Pancreas (tissue), 10 donors: Measurements from ENCODE around the gene EDRF1. TPM values are rescaled to one million over a fixed set of nuclear protein-coding genes. Genes with fewer than 3 reads are reported as not detected.

Experiments used
- ATAC-seq, 4 donors: fragments of 200-7000 bp; cut with Tn5 transposase; one replicate each; pipeline versions ENCODE4 v1.8.0 to v1.9.1; 2020; ENCODE audit warnings: mild to moderate bottlenecking in 4 of 4, moderate library complexity in 4 of 4
- DNase-seq, 6 donors: peaks; one replicate each; pipeline ENCODE4 v3.0.0-alpha.2; 2020
- FAIRE-seq: peaks from 2 replicates; lab custom pipeline; 2012; peaks lifted over from hg19 to GRCh38; lab: Jason Lieb, UNC
- H3K27ac ChIP-seq, 4 donors: fragments of 200-600 bp; sonication (generic); 1 replicate in 3 of 4; 2 replicates in 1 of 4; pipeline versions ENCODE4 v1.5.0 to v1.8.0; 2020
- H3K27me3 ChIP-seq, 4 donors: fragments of 200-600 bp; one replicate each; pipeline ENCODE4 v1.8.0; 2021
- H3K36me3 ChIP-seq, 3 donors: fragments of 200-600 bp; sonication (generic) in 1 of 3; one replicate each; pipeline versions ENCODE4 v1.5.0 to v1.8.0; 2020 to 2021
- H3K4me1 ChIP-seq, 3 donors: fragments of 200-600 bp; one replicate each; pipeline ENCODE4 v1.8.0; 2021
- H3K4me3 ChIP-seq, 4 donors: fragments of 200-600 bp; sonication (generic) in 2 of 4; one replicate each; pipeline versions ENCODE4 v1.5.0 to v1.8.0; 2020 to 2021
- H3K9me3 ChIP-seq, 4 donors: fragments of 200-600 bp; one replicate each; pipeline ENCODE4 v1.8.0; 2021
- WGBS, 2 donors: extraction: QIAGEN DNeasy Blood & Tissue Kit; methylation state at CpG; one replicate each; pipeline ENCODE4 v1.1.7; 2013; 5-methylcytosine and 5-hydroxymethylcytosine counted together
- intact Hi-C, 3 donors: fragments of 100-400 bp; cut with DNase I; formaldehyde crosslinking; loops; one replicate each; pipeline versions ENCODE4 v1.11.1 to v1.14.2; 2022
- polyA plus RNA-seq, 2 donors: library from polyadenylated mRNA; stranded (reverse); fragments of 200-250 nt; gene quantifications; one replicate each; pipeline ENCODE4 v1.2.3, GENCODE V29; 2013
- total RNA-seq, 6 donors: library from RNA; stranded (reverse); fragmentation: NEBNext Ultra II Directional in 4 of 6; extraction: Animal tissue kit (Norgen Biotek cat#: 25700) in 4 of 6; gene quantifications; one replicate each; pipeline versions ENCODE4 v1.2.1 to v1.2.4, GENCODE V29; 2021 to 2023
- TF ChIP-seq, protein P1 (sequence below), 4 donors: fragments of 200-600 bp; sonication (generic) in 3 of 4; IDR thresholded peaks; one replicate each; pipeline versions ENCODE4 v1.5.0 to v1.8.0; 2021; ENCODE audit warnings: antibody characterized with exemption in 4 of 4
- donor health status: healthy with polysubstance abuse.
- donor health status: DM: no; HTN: no; CAD: no; lungs with moderate emphysema.
- donor health status: DM: no; HTN: no; CAD: no.
- donor health status: control.
- donor health status: control.
- donor health status: Bipolar disorder and iron deficiency.
- donor health status: DM: yes; HTN: yes; CAD: no.
- donor health status: DM: no; HTN: no; CAD: no.
- donor health status: DM: no; HTN: no; CAD: no.
- donor health status: DM: yes; HTN: yes; CAD: no.

The EDRF1 gene
- total and polyA plus RNA-seq, 8 donors = 10.1 to 25.3 (median 17.7) TPM

DNA sequence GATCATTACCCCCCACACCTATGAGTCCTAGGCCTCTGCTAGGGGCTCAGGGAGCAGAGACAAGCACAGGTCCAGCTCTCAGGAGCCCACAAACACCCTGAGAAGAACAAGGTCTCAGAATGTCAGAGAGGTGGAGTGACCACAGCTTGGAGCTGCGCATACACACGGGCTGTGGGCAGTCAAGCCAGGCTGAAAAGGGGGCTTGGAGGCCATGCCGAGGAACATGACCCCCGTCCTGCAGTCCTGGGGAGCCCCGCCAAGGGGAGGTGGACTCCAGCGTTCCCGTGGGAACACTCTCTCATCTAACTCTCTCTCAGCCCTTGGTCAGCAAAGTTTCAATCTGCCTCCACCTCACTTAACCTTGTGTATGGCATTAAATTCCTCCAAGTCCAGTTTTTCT is 63.9 kb downstream of the EDRF1 start:
- DNase-seq (no peak), ATAC-seq (no peak), FAIRE-seq (no peak)
- TF ChIP-seq, protein P1, sequence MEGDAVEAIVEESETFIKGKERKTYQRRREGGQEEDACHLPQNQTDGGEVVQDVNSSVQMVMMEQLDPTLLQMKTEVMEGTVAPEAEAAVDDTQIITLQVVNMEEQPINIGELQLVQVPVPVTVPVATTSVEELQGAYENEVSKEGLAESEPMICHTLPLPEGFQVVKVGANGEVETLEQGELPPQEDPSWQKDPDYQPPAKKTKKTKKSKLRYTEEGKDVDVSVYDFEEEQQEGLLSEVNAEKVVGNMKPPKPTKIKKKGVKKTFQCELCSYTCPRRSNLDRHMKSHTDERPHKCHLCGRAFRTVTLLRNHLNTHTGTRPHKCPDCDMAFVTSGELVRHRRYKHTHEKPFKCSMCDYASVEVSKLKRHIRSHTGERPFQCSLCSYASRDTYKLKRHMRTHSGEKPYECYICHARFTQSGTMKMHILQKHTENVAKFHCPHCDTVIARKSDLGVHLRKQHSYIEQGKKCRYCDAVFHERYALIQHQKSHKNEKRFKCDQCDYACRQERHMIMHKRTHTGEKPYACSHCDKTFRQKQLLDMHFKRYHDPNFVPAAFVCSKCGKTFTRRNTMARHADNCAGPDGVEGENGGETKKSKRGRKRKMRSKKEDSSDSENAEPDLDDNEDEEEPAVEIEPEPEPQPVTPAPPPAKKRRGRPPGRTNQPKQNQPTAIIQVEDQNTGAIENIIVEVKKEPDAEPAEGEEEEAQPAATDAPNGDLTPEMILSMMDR (IDR thresholded peaks at IDR 0.05) = no peak
- intact Hi-C loops = no loop called here
- Histone ChIP-seq H3K27ac (no peak overlapping the region), H3K36me3 (no peaks in the 10 kb centered on the region), H3K27me3 (no peaks in the 10 kb centered on the region), H3K9me3 (no peaks in the 10 kb centered on the region), H3K4me1 (no peaks in the 10 kb centered on the region), H3K4me3 (no peak overlapping the region)
- 89 to 95% methylated on average over 7 of the region's 7 CpGs for WGBS, 2 donors

DNA sequence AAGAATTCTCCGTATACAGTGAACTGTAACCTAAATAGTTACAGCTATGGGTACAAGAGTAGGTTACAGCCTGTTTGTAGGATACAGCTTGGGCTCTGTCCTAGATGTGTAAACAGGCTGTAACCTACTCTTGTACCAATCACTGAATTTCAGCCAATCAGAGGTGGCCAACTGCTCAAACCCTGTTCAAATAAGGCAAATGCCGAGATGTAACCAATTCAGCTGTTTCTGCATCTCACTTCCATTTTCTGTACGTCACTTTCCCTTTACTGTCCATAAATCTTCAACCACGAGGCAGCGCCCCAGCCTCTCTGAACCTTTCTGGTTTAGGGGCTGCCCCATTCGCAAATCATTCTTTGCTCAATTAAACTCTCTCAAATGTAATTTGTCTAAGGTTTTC is 64.4 kb downstream of the EDRF1 start:
- ATAC-seq (no peak), FAIRE-seq (no peak), DNase-seq (no peak)
- Histone ChIP-seq H3K4me3 (no peak overlapping the region), H3K27ac (no peak overlapping the region), H3K4me1 (no peaks in the 10 kb centered on the region), H3K27me3 (no peaks in the 10 kb centered on the region), H3K9me3 (no peaks in the 10 kb centered on the region), H3K36me3 (peaks cover 0 to 4% (median 0%) of the 10 kb centered on the region in 3 donors)
- intact Hi-C loops = no loop called here
- TF ChIP-seq, protein P1 (IDR thresholded peaks at IDR 0.05) = no peak
- WGBS, 2 donors = 86 to 92% methylated on average over 6 of the region's 6 CpGs

DNA sequence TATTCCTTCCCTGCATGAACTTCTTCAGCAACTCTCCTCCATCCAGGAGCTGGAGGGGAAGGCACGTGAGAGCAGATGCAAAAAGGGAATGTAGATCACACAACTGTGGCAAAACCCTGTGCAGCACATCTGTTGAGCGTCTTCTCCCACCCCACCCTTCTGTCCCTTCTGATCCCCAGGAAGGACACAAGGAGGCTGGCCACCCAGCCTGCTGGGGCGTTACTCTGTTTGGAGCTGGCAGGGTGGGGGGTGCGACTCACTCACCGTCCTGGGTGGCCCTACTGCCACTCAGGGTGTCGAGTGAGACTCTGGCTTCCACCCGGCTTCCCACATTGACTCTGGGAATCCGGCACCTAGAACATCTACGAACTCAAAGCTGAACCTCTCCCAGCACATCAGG is 66.3 kb downstream of the EDRF1 start:
- intact Hi-C loops = no loop called here
- FAIRE-seq (no peak), ATAC-seq (no peak), DNase-seq (no peak)
- 72 to 83% methylated on average over 9 of the region's 9 CpGs for WGBS, 2 donors
- Histone ChIP-seq H3K27ac (no peak overlapping the region), H3K9me3 (no peaks in the 10 kb centered on the region), H3K4me1 (no peaks in the 10 kb centered on the region), H3K27me3 (no peaks in the 10 kb centered on the region), H3K4me3 (no peak overlapping the region), H3K36me3 (peaks cover 0 to 4% (median 0%) of the 10 kb centered on the region in 3 donors)
- TF ChIP-seq, protein P1 (IDR thresholded peaks at IDR 0.05) = no peak

DNA sequence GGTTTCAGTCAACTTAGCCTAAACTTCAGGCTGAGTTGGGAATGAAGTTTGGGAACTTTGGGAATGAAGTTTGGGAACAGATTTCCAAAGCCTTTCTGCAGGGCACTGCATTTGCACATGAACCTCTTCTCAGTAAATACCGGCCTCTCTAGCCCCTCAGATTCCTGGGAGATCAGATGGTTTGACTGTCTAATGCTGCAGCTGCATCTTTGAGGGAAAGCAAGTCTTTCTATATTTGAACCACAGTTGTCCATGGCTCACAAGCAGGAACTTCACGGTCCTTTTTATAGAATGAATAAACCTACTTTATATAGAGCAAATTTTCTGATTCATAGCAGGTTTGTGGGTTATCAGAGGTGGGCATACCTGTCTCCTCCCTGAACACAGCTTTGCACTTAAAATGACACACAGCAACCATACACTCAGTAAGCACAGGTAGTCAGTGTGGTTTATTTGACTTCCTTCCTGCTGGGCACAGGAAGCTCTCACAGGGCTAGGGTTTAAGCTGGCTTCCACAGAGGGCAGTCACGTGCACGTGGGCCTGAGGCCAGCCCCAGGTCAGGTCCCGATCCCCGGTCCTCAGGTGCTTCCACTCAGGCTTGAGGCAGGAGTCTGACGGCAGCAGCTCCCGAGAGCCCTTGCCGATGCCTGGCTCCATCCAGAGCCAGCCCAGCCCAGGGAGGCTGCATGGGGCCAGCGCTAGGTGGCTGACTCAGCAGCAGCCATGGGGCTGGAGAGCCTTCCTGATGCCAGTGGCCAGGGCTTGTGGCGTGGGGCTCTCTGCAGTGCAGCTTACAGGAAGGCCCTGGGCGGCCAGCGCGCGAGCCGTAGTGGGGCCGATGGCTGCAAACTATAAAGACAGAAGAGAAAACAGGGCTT is 68.9 kb downstream of the EDRF1 start:
- intact Hi-C loops = no loop called here
- FAIRE-seq (no peak), ATAC-seq (peak in 2 of 4 donors; percentile 32 to 76), DNase-seq (no peak)
- H3K9me3 ChIP-seq = no peaks in the 10 kb centered on the region
- TF ChIP-seq, protein P1 (IDR thresholded peaks at IDR 0.05) = no peak
- no peak overlapping the region for H3K27ac ChIP-seq
- H3K27me3 ChIP-seq = no peaks in the 10 kb centered on the region
- 92% methylated on average over 17 of the region's 17 CpGs for WGBS, 2 donors
- H3K4me1 ChIP-seq = no peaks in the 10 kb centered on the region
- peaks cover 0 to 16% (median 4%) of the 10 kb centered on the region in 3 donors for H3K36me3 ChIP-seq
- no peak overlapping the region for H3K4me3 ChIP-seq
